GM19023 (cell line): Measurements from ENCODE around the gene DUS4L.

Source experiments
- ATAC-seq: cut with Tn5 transposase; IDR thresholded peaks from one replicate; pipeline ENCODE4 v1.9.1; 2021; ENCODE audit warnings: mild to moderate bottlenecking, moderate library complexity; ENCODE audit not compliant: unreplicated experiment

DUS4L gene

DNA sequence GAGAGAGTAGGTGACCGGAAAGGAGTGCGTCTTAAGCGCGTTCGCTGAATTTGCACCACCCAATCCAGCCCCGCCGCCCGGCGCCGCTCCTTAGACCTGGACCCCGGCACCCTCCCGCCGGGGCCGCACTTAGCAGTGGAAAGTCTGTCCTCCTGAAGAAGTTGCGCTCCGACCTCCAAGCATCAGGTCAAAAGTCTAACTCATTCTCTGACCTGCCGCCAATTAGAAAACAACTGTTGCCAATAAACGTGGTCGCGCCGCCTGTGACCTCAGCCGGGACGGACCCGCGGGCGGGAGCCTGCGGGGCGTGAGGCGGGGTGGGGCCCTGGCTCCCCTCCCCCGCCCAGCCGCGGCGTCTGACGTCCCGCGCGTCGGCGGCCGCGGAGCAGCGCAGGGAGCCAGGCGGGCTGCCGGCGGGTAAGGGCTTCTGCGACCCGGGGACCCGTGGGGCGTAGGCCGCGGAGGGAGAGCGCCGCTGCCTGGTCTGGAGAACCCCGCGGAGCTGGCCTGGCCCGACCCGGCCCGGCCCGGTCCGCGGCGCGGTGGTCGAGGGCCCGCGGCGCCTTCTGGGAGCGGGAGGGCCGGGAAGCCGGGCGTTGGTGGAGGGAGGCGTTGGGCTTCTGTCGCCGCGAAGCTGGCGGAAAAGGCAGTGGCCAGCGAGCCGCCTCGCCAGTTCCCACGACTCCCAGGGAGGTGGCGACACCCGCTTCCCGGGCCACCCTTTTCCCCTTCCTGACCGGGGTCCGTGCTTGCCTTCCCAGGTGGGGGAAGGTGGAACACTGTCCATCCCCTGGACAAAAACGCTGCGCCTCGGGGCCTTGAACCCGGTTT lies 16.3 kb downstream of the DUS4L start, which contains the start of gene BCAP29:
TSS of gene BCAP29 (plus strand) at position 362 of the 831 bp plus-strand sequence. CDS start 527 bp downstream, outside the sequence.
- ATAC-seq, result peak; percentile 96

DNA sequence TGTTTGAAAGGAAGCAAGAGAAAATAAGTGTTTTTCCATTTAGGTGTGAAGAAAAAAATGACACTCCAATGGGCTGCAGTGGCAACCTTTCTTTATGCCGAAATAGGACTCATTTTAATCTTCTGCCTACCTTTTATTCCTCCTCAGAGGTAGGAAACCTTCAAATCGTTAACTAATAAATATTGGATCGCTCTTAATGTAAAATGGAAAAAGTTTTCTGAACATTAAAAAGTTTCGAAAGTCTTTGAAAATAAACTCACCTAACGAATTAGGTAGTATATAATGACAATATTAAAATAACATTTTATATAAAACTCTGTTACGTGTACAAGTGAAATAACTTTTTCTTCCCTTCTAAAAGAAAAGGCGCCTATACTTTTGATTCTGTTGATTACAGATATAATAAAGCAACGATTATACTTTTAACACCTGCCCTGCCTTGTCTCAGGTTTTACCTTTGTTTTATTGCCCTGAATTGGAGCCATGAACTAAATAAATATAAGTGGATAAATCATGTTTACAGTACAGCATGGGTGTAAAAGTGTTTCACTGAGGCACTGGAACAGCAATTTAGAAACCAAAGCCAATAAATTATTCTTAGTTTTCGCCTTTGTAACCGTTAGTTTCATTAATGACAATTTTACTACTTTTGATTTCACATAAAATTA lies 17.1 kb downstream of the DUS4L start:
- no peak for ATAC-seq

DNA sequence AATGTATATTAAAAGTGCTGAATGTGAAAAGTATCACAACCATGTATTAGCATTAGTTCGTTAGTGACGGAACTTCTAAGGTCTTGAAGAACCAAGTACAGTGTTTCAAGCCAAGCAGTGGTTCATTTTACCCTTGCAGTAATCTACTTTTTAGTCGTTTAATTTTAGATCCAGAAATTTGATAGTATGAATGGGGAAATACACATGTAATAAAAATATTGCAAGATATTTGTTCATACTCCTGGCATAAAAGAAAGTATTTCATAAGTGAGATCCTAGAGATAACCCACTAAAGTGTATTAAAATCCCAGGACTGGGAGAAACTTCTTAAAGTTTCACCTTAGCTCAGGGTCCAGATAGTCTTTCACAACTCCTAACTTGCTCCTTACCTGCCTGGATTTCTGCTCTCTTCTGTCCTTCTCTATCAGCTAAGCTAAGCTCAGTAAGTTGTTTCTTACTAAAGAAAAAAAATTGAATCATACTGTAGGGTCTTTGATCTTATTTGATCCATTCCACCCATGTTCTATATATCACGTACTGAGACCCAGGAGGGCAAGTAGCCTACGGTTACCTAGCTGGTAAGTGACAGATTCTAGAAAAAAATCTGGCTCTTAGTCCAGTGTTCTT lies 17.7 kb downstream of the DUS4L start:
- no peak for ATAC-seq

DNA sequence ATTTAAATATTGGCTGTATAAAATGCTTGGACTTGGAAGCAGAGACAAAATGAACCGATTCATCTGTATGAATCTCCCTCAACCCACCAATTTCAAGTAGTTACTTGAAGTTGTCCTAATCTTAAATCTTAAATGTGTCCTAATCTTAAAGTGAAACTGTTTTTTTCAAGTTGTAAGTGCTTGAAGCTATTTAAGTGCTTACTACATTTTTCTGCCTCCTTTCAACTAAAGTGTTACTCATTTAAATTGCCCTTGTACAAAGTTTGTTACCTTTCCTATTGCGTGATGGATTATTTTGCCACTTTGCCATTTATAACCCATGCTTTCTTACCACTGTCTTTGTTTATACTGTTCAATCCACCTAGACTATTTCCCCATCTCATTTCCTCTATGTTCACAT lies 19.1 kb downstream of the DUS4L start:
- no peak for ATAC-seq

DNA sequence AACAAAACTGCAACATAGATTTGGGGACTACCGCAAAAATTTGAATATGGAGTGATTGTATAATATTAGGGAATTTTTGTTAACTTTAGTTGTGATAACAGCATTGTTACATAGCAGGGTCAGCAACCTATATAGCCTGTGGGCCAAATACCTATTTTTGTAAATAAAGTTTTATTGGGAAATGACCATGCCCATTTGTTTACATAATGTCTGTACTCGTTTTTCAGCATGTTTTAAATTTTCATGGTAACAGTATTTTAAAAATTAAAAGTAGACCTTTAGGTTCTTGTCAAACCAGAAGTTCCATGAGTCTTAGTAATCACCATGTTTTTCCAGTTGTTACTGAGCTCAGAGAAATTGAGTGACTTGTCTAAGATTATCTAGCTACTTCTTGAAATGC lies 20.9 kb downstream of the DUS4L start:
- ATAC-seq, result no peak

DNA sequence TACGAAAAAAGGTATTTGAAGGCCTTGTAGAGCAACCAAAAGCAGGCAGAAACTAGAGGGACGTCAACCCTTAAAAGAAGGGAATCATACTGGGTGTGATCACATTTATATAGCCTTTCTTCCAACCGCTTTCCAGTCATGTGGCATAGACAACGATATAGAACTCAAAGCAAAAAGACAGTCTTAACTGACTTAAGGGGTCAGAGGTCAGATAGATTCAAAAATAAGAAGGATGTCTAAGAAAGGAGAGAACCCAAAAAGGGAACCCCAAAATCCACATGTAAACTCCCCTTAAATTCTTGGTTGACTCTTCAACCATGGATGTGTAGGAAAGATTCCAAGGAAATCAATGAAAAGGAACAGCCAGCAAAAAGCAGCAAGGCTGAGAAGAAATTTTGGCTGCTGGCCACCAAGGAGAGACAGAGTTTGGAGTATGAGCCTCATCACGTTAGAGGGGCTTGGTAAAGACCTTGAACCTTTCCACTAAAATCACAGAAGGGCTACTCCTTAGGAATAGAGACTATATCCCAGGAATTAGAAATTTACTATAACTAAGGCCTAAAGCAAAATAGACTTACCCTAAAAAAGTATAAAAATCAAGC lies 24.9 kb downstream of the DUS4L start:
- no peak for ATAC-seq

DNA sequence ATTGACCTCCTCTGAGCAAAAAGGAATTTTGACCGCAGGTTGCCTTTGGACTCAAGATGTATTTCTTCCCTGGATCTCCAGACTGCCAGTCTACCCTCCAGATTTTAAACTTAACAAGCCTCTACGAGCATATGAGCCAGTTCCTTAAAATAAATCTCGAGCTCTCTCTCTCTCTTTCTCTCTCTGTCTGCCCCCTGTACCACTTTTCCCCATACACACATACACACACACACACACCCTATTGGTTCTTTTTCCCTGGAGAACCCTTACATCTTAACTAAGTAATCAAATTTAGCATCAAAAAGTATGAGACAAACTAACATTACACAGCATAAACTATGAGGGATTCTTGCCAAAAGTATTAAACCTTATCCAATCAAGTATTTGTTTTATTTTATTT lies 27.6 kb downstream of the DUS4L start:
- ATAC-seq, result no peak

DNA sequence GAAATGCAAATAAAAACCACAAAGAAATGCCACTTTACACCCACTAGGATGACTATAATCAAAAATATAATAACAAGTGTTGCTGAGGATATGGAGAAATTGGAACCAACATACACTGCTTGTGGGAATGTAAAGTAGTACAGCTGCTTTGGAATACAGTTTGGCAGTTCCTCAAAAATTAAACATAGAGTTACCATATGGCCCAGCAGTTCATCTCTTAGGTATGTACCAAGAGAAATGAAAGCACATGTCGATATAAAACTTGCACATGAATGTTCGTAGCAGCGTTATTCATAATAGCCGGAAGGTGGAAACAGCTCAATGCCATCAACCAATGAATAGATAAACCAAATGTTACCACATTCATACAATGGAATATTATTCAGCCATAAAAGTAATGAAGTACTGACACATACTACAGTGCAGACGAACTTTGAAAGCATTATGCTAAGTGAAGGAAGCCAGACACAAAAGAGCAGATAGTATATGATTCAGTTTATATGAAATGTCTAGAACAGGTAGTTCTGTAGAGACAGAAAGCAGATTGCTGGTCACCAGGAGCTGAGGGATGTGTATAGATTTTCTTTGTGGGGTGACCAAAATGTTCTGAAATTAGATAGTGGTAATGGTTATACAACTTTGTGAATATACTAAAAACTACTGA lies 28.7 kb downstream of the DUS4L start:
- ATAC-seq, result no peak

DNA sequence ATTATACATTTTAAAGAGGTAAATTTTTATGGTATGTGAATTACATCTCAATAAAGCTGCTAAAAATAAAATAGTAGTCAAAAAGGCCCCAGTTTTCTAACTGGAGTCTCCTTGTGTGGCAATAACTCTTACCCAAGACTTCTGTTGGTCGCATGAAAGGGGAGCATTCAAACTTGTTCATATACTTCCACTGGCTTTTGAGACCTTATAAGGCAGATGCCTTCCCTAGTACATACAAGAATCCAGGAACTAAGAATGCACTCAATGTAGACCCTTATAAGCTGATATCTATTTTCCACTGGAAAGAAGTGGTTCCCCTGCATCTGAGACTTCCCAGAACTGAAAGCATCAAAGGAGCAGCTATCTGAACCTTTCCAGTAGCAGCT lies 29.2 kb downstream of the DUS4L start:
- no peak for ATAC-seq

DNA sequence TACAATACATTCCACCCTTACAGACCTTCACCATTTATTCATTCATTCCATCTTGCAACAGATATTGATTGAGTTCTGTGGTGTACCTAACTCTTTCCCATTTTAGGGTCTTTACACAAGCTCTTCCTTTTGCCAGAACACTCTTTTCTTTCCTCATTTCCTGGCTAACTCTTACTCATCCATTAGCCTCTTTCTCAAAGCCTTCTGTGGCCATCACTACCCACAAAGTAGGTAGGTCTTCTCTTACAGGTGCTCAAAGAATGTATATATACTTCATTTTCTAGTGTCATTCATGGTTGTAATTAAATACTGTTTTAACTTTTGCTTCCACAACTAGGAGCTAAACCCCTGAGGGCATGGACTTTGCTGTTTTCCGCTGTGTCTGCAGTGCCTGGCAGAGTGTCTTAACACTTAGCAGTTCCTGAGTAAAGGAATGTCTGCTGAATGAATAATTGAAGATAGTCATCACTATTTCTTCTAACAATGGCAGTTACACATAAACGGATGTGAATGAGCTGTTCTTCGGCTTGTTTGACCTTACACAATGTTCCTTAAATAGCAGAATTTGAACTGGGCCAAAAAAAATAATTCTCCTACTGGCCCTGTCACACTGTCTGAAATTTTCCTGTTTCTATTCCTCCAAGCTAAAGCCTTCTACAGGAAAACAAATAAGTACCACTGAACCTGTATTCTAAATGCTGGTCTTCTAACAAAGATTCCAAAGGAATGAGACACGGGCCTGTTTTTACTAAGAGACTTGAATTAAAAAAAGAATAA lies 31.4 kb downstream of the DUS4L start:
- ATAC-seq, result no peak

DNA sequence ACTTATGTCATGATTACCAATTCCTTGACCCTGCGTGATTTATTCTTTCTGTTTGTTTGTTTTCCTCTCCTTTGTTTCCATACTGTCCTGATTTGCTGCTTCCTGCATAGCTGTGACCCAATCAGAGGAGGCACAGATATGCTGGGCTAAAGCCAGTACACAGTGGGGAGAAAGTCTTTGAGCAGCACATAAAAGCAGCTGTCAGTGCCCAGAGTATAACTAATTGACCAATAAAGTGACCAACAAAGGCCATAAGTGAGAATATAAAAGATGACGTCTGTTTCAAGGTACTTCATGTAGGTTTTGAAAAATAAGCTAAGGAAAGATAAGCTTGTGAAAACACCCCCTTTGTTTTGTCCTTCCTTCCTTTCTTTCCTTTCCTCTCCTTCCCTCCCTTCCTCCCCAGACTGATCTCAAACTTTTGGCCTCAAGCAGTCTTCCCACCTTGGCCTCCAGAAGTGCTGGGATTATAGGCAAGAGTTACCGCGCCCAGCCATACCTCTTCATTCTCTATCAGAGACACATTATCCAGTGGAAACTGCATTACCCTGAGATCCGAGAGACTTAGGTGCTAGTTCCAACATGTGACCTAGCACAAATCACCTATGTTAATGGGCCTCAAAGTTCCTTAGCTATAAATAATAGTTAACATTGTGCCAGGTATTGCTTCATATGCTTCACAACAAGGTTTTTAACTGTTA lies 33.3 kb downstream of the DUS4L start:
- no peak for ATAC-seq

DNA sequence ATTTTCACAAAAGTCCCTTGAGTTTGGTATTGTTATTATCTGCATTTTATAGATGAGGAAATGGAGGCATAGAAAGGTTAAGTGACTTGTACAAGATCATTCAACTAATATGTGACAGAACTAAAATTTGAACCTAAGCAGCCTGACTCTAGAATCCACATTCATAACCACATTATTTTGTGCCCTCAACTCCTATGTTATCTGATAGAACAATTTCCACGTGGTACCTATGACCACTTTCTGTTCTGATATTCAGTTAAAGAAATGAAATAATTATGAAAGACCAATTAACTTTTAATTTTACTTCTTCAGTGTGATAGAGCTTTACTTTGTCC lies 33.8 kb downstream of the DUS4L start:
- ATAC-seq, result no peak

DNA sequence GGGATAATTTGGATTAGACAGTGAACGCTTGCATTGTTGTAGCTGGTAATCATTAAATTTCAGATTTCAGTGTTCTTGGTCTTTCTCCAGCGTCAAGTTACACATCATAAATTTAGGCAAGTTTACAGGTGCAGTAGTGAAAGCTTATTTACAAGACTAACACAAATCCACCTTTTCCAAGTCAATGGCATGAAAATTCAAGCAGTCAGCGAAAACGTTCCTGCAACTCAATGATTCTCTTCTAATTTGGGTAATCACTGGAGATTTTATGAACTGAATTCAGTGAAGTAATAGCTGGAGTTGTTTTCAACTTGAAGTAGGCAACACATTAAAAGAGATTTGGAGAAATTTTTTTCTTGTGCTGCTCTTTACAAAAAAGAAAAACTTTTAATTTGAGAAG lies 34.2 kb downstream of the DUS4L start:
- ATAC-seq, result no peak

DNA sequence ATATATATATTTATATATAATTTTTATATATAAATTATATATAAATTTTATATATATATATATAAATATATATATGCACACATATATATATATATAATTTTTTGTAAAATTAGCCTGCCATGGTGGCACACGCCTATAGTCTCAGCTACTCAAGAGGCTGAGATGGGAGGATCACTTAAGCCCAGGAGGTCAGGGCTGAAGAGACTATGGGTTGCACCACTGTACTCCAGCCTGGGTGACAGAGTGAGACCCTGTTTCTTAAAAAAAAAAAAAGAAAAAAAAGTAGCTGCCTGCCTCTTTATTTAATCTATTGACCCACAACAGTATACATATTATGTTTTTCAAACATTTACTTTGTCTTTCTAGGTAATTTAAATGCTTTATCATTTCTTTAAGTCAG lies 35.5 kb downstream of the DUS4L start:
- no peak for ATAC-seq

DNA sequence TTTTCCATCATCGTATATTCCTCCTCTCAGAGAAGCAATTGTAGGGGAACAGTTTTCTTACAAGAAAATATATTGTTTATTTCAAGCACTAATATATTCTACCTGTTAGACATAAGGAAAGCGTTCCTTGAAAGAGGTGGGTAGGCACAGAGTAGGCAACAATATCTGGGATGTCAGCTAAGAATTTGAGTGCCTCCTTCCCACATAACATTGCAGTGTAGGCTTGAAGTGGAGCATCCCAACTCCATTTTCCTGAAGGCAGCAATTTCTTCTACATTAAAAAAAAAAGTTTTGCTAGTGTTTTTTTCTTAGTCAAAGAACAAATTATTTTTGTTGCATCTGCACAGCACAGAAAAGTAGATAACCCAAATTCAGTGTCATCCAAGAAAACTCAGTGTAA lies 37.0 kb downstream of the DUS4L start:
- no peak for ATAC-seq

DNA sequence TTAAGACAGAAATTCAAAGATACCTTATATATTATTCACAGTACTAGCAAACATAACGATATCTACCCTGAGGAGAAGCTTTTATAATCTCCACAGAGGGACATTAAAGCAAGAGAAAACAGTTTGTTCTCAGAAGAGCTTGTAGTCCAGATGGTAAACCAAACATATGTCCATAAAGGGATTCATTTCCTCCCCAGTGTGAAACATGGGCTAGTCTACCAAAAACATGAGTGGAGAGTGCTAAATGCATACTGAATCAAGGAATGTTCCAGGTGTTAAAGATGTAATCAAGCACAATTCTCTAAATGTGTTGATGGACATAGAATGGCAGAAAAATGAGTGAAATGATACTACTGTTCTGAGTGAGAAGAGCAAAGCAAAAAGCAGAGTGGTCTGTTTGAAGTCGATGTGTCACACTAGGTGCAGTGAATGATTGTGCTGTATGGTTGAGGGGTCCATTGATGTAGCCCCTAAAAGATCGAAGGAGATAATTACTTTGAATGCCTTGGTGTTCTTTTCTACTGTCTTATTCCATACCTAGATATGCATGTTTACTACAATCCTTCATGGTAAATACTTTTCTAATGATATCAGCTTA lies 41.5 kb downstream of the DUS4L start:
- ATAC-seq, result no peak

DNA sequence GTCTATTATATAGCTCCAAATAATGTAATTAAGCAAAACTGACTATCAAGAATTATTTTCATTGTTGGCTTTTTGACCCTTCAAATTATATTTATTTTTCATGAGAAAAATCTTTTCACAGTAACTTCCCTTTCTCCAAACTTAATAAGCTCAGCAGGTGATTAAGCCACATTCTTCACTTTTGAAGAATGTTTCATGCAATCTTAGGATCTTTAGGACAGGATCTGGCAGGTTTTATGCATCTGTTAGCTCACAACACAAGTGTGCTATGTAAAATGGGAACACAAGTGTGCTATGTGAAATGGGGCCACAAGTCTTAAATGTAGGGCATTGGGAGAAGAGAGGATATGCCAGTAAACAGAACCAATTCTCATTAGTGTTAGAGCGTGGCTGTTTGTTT lies 42.5 kb downstream of the DUS4L start:
- no peak for ATAC-seq

DNA sequence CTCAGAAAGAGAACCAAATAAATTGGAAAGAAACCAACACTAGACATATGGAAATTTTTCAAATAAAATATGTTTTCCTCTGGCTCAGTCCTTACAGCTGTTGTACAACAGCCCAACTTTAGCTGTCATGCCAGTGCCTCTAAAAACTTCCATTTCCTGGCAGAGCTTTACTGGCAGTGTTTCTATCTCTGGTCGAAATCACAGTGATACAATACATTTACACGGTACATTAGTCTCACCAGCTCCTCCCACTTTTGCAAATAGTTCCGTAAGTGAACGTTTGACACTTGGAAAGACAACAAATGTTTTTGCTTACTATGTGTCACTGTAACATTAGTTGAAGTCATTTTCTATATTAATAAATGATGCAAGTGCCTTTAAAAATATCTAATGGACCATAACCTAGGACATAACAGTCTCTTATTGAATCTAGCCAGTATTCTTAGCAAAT lies 46.1 kb downstream of the DUS4L start:
- no peak for ATAC-seq

DNA sequence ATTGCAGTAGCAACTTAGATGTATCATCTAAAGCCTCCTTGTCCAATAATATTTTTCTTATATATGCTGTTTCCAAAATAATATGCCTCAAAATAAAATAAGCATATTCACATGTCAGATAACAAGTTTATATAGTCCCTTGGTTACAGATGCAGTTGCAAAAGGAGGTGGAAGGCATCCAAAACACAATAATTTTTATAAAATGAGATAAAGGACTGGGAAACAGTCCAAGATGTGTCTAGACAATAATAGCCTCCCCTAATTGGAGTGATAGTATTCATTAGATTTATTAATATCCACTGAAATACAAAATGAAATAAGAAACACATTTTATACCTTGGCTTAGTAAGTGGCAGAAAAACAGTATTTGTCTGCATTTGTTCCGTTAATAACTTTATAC lies 46.6 kb downstream of the DUS4L start:
- ATAC-seq, result no peak
